ENCODE results near the gene ZXDC. TPM values are rescaled to one million over a fixed set of nuclear protein-coding genes. Genes with fewer than 3 reads are reported as not detected.

The ZXDC gene
- total RNA-seq, 4 donors from 2014 or later, result 25.9 to 47.6 (median 35.3) TPM

DNA sequence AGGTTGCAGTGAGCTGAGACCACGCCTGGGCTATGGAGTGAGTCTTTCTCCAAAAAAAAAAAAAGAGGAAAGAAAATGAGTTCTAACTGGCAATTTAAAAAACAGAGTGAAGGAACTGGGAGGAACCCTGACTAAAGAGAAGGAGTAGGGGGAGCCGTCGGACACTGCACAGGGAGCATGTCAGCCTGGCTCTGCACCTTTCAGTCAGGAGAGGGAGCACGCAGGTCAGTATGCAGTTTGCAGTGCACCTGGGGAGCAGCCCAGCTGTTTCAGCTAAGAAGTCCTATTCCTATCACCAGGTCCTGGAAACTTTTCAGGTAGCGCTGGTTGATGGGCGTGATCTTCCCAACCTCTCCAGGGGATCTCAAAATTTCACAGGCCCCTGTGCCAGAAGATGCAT, 14.9 kb upstream of the ZXDC start:
- no peak for ATAC-seq
- Histone ChIP-seq H3K4me3 (no peak overlapping the region), H3K9me3 (no peaks in the 10 kb centered on the region), H3K27me3 (peaks cover 3% of the 10 kb centered on the region), H3K36me3 (no peaks in the 10 kb centered on the region), H3K27ac (no peak overlapping the region), H3K4me1 (no peaks in the 10 kb centered on the region)
- TF ChIP-seq POLR2A (IDR thresholded peaks at IDR 0.05) (no peak), EP300 (IDR thresholded peaks at IDR 0.05) (no peak), POLR2AphosphoS5 (IDR thresholded peaks at IDR 0.05) (no peak), CTCF (IDR thresholded peaks at IDR 0.05) (no peak)
- 72 to 80% methylated on average over 1 to 3 of the region's 6 CpGs for WGBS, 2 donors (ENCODE audit: low coverage in 1 of 2)

- Histone ChIP-seq H3K36me3 (no peaks in the 10 kb centered on the region), H3K4me1 (no peaks in the 10 kb centered on the region), H3K9me3 (no peaks in the 10 kb centered on the region), H3K27ac (no peak overlapping the region), H3K4me3 (no peak overlapping the region), H3K27me3 (peaks cover 3% of the 10 kb centered on the region)
- 69 to 94% methylated on average over 3 to 5 of the region's 16 CpGs for WGBS, 2 donors (ENCODE audit: low coverage in 1 of 2)
- no peak for TF ChIP-seq EP300 (IDR thresholded peaks at IDR 0.05)
- no peak for TF ChIP-seq POLR2A (IDR thresholded peaks at IDR 0.05)
- no peak for TF ChIP-seq POLR2AphosphoS5 (IDR thresholded peaks at IDR 0.05)
- TF ChIP-seq CTCF (IDR thresholded peaks at IDR 0.05), result no peak
- no peak for ATAC-seq
Observed at GRCh38 chr3:126488886-126489569, 13.3 kb upstream of the ZXDC start.

- H3K27me3 ChIP-seq, result peaks cover 3% of the 10 kb centered on the region
- H3K36me3 ChIP-seq, result no peaks in the 10 kb centered on the region
- H3K4me3 ChIP-seq, result no peak overlapping the region
- no peak for ATAC-seq
- TF ChIP-seq EP300 (IDR thresholded peaks at IDR 0.05) (no peak), CTCF (IDR thresholded peaks at IDR 0.05) (no peak), POLR2A (IDR thresholded peaks at IDR 0.05) (no peak), POLR2AphosphoS5 (IDR thresholded peaks at IDR 0.05) (no peak)
- no peak overlapping the region for H3K27ac ChIP-seq
- WGBS, 2 donors (ENCODE audit: low coverage in 1 of 2), result 83% methylated on average over 2 of the region's 14 CpGs; no CpG with 5 or more reads in 1 of the 2 donors
- H3K9me3 ChIP-seq, result no peaks in the 10 kb centered on the region
- no peaks in the 10 kb centered on the region for H3K4me1 ChIP-seq
Observed at GRCh38 chr3:126488185-126488584, 12.5 kb upstream of the ZXDC start.

DNA sequence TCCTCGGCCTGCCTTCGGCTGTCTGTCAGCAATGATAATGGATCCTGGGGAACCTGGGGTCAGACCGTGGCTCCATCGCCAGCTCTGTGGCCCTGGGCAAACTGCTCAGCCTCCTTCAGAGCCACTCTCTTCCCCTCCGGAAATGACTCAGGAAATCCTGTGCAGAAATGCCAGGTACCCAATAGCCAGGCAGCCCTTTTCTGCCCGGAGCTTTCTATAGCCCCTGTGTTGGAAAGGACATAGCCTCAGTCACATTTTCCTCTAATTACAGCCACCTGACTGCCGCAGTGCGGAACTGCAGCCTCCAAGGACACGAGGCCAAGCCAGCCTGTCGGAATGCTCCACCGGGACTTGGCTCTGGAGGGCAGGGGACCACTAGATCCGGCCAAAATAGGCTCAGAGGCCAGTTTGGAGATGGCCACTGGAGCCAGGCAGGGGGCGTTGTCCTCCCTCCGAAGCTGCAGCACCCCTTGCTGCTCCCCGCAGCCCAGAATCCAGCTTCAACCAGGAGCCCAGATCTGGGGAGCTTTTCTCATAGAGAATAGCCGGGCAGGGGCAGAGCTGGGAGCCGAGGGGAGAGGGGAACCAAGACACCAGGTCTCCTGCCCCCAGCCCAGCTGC, 11.6 kb upstream of the ZXDC start:
- TF ChIP-seq POLR2AphosphoS5 (IDR thresholded peaks at IDR 0.05) (no peak), CTCF (IDR thresholded peaks at IDR 0.05) (peak in 2 of 4 experiments; percentile 8 to 17)
- no peaks in the 10 kb centered on the region for H3K4me1 ChIP-seq
- WGBS, 2 donors (ENCODE audit: low coverage in 1 of 2), result 59% methylated on average over 6 of the region's 17 CpGs; no CpG with 5 or more reads in 1 of the 2 donors
- no peaks in the 10 kb centered on the region for H3K36me3 ChIP-seq
- peak overlapping the region in 2 of 4 donors; percentile 10 to 38 for H3K27ac ChIP-seq
- peaks cover 3% of the 10 kb centered on the region for H3K27me3 ChIP-seq
- H3K9me3 ChIP-seq, result no peaks in the 10 kb centered on the region
- H3K4me3 ChIP-seq, result no peak overlapping the region
- peak; percentile 66 for ATAC-seq

DNA sequence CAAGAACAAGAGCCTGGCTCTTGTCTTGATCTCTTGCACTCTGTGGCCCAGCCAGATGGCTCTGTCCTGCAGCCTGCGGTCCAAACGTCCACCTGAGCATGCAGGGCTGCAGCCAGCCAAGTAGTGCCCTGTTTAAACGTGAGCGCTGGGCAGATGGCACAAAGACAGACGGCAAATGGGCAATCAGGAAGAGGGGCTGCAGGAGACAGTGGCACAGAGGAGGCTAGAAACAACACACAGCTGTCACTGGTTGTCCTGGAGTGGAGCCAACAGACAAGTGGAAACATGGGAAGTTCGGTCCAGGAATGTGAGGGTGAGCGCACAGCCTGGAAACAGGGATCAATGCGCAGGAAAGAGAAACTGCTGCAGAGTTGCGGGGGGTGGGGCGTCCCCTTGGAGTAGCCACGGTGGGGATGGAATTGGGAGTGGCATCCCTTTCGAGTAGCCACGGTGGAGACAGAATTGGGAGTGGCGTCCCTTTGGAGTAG, 10.7 kb upstream of the ZXDC start:
- WGBS, 2 donors (ENCODE audit: low coverage in 1 of 2), result 57 to 60% methylated on average over 1 to 9 of the region's 14 CpGs
- Histone ChIP-seq H3K27me3 (peaks cover 3% of the 10 kb centered on the region), H3K4me1 (no peaks in the 10 kb centered on the region), H3K9me3 (no peaks in the 10 kb centered on the region), H3K4me3 (no peak overlapping the region), H3K36me3 (no peaks in the 10 kb centered on the region), H3K27ac (peak overlapping the region in 2 of 4 donors; percentile 10 to 38)
- TF ChIP-seq POLR2AphosphoS5 (IDR thresholded peaks at IDR 0.05), result no peak
- TF ChIP-seq EP300 (IDR thresholded peaks at IDR 0.05), result no peak
- no peak for TF ChIP-seq CTCF (IDR thresholded peaks at IDR 0.05)
- TF ChIP-seq POLR2A (IDR thresholded peaks at IDR 0.05), result no peak
- ATAC-seq, result no peak

Data from gastroesophageal sphincter (tissue), 4 donors.